Stomach (tissue), 9 donors: Measurements from ENCODE around the gene HDLBP. TPM values are rescaled to one million over a fixed set of nuclear protein-coding genes. Genes with fewer than 3 reads are reported as not detected.

Experiments
- DNase-seq, 2 donors: peaks; one replicate each; pipeline versions ENCODE4 v3.0.0 to v3.0.0-alpha.2; 2013 to 2019
- H3K27ac ChIP-seq, 5 donors: fragments of 200-600 bp in 4 of 5; sonication (generic) in 4 of 5; one replicate each; pipeline ENCODE4 v1.5.1; 2013 to 2019; ENCODE audit warnings: mild to moderate bottlenecking in 1 of 5, moderate library complexity in 1 of 5
- H3K27me3 ChIP-seq, 3 donors: fragments of 200-600 bp; sonication (generic); one replicate each; pipeline ENCODE4 v1.5.1; 2017 to 2019; ENCODE audit warnings: mixed run types in 1 of 3
- H3K36me3 ChIP-seq, 4 donors: fragments of 200-600 bp; sonication (generic); 1 replicate in 3 of 4; 2 replicates in 1 of 4; pipeline ENCODE4 v1.5.1; 2016 to 2019
- H3K4me1 ChIP-seq, 4 donors: fragments of 200-600 bp; sonication (generic); one replicate each; pipeline ENCODE4 v1.5.1; 2016 to 2019
- H3K4me3 ChIP-seq, 4 donors: fragments of 200-600 bp; sonication (generic) in 3 of 4; one replicate each; pipeline ENCODE4 v1.5.1; 2016 to 2019; ENCODE audit warnings: mild to moderate bottlenecking in 1 of 4
- H3K9me3 ChIP-seq, 4 donors: fragments of 200-600 bp; sonication (generic); one replicate each; pipeline ENCODE4 v1.5.1; 2016 to 2019
- CTCF ChIP-seq, 7 experiments: fragments of 450-650 bp in 4 of 7; fragments of 200-600 bp in 3 of 7; sonication (generic) in 3 of 7; IDR thresholded peaks; one replicate each; pipeline ENCODE4 v1.5.1; 2016 to 2019; ENCODE audit warnings: antibody characterized with exemption in 7 of 7, control low read depth in 2 of 7, mild to moderate bottlenecking in 1 of 7
- EP300 ChIP-seq: sonication (generic); formaldehyde crosslinking; IDR thresholded peaks from one replicate; pipeline ENCODE4 v1.6.1; 2017; ENCODE audit warnings: antibody characterized with exemption
- POLR2A ChIP-seq, 4 donors: fragments of 450-650 bp; IDR thresholded peaks; one replicate each; pipeline ENCODE4 v1.6.1; 2016; ENCODE audit warnings: antibody characterized with exemption in 4 of 4, control low read depth in 2 of 4, mild to moderate bottlenecking in 1 of 4, moderate library complexity in 1 of 4
- POLR2AphosphoS5 ChIP-seq, 3 donors: sonication (generic); formaldehyde crosslinking; IDR thresholded peaks; one replicate each; pipeline ENCODE4 v1.6.1; 2016; ENCODE audit warnings: antibody characterized with exemption in 3 of 3
- WGBS, 5 donors: extraction: QIAGEN DNeasy Blood & Tissue Kit in 3 of 5; methylation state at CpG; one replicate each; pipeline versions ENCODE4 v1.1.5 to v1.1.7; 2013 to 2018; 5-methylcytosine and 5-hydroxymethylcytosine counted together
- intact Hi-C: fragments of 100-400 bp; cut with DNase I; formaldehyde crosslinking; loops from one replicate; pipeline ENCODE4 v1.15.1; 2023; ENCODE audit warnings: low total_unique reads
- polyA plus RNA-seq, 3 donors: library from polyadenylated mRNA; stranded (reverse); fragments of 200-250 nt; gene quantifications; one replicate each; pipeline ENCODE4 v1.2.3, GENCODE V29; 2013
- total RNA-seq, 5 donors: library from RNA; depleted of rRNA; stranded (reverse); fragments of >200 nt; gene quantifications; one replicate each; pipeline versions ENCODE4 v1.1.0 to v1.2.3, GENCODE V29; 2014 to 2016
- donor health status: healthy with polysubstance abuse.
- donor health status: Bipolar disorder and iron deficiency.
- donor health status: healthy.

Gene HDLBP
- total and polyA plus RNA-seq, 8 donors = 171 to 752 (median 397) TPM

DNA sequence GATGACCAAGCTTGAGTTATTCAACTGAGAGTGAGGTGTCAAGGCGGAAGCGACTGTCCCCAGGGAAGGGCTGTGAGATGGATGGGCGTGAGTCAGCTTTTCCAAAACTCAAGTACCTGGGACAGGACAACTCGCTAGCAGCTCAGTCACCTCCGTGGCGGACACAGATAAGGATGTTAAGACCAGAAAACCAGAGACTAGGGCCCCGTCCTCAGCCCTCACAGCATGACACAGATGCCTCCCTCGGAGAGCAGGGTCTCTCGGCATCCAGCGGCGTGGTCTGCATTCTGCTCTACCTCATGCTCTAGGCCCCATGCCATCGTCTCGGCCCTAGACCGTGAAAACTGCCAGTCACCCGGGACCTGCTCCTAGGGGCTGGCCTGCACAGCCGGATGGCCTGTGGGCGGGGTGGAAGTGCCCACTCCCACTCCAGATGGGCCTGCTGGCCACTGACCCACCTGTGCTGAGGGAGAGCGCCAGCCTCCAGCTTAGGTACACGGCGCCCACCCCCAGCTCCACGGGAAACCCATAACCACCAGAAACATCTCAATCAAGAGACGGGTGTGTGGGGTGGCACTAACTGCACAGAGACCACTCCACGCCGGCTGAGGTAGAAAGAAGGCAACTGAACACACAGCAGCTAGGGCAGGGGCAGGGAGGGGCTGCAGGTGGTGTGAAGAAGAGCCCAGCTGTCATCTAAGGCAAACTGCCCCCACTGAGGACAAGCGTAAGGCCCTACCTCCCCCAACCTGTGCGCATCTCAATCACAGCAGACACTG, 87.2 kb downstream of the HDLBP start:
- peaks cover 7 to 17% (median 12%) of the 10 kb centered on the region in 4 donors for H3K4me1 ChIP-seq
- TF ChIP-seq CTCF (IDR thresholded peaks at IDR 0.05) (no peak), POLR2AphosphoS5 (IDR thresholded peaks at IDR 0.05) (no peak), POLR2A (IDR thresholded peaks at IDR 0.05) (no peak), EP300 (no peak)
- no peaks in the 10 kb centered on the region for H3K27me3 ChIP-seq
- H3K36me3 ChIP-seq = peaks cover 61 to 85% (median 82%) of the 10 kb centered on the region in 4 donors
- no peak for DNase-seq
- no peak overlapping the region for H3K27ac ChIP-seq
- no peak overlapping the region for H3K4me3 ChIP-seq
- 88 to 93% (median 91%) methylated on average over 25 to 26 of the region's 26 CpGs for WGBS, 5 donors
- no peaks in the 10 kb centered on the region for H3K9me3 ChIP-seq
- intact Hi-C loops = no loop called here

- Histone ChIP-seq H3K4me3 (no peak overlapping the region), H3K27ac (no peak overlapping the region), H3K4me1 (peaks cover 7 to 20% (median 12%) of the 10 kb centered on the region in 4 donors), H3K27me3 (no peaks in the 10 kb centered on the region), H3K9me3 (no peaks in the 10 kb centered on the region), H3K36me3 (peaks cover 54 to 78% (median 75%) of the 10 kb centered on the region in 4 donors)
- 74 to 90% (median 86%) methylated on average over 8 of the region's 8 CpGs for WGBS, 5 donors
- no peak for DNase-seq
- no peak for TF ChIP-seq CTCF (IDR thresholded peaks at IDR 0.05)
- intact Hi-C loops = no loop called here
Observed at GRCh38 chr2:241227594-241227993, 87.9 kb downstream of the HDLBP start.

DNA sequence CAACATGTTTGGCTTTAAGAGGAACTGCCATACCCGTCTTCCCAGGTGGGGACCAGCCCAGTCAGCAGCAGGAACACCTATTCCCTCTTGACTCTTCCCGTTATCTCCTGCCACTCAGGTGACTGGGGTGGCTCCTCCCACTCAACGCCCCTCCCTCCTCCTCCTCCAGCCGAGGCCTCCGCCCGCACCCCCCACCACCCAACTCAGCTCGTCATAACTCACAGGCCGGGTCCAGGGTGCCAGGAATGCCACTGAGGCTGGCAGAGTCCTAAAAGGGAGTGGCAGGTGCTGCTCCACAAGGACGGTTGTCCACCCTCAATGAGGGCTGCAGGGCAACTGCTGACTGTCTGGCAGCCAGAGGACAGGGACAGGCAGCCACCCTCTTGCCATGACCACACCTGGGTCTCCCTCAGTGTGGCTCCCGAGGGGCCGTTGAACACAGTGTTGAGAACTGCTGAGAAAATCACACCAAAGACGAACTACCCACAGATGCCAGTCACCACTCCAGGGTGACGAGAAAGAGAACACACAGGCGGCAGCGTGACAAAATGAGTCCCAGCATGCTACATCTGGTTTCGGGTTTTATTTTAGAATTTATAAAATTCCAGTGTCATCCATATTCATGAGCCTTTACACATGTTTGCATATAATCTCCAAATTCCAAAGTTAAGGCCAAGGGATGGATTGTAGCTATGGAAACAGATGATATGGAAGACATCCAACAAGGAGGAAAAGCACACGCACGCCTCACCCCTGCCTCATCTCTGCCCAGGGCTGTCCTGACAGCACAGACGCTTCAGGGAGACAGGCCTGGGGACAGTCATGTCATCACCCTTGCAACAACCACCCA, 88.5 kb downstream of the HDLBP start:
- no peaks in the 10 kb centered on the region for H3K9me3 ChIP-seq
- H3K27ac ChIP-seq = no peak overlapping the region
- H3K27me3 ChIP-seq = no peaks in the 10 kb centered on the region
- H3K4me3 ChIP-seq = no peak overlapping the region
- peaks cover 48 to 72% (median 69%) of the 10 kb centered on the region in 4 donors for H3K36me3 ChIP-seq
- DNase-seq = peak in 1 of 2 donors; percentile 46
- 69 to 85% (median 74%) methylated on average over 16 to 19 of the region's 19 CpGs for WGBS, 5 donors
- TF ChIP-seq EP300 (no peak), POLR2AphosphoS5 (IDR thresholded peaks at IDR 0.05) (no peak), POLR2A (IDR thresholded peaks at IDR 0.05) (no peak), CTCF (IDR thresholded peaks at IDR 0.05) (no peak)
- intact Hi-C loops = no loop called here
- peaks cover 7 to 20% (median 12%) of the 10 kb centered on the region in 4 donors for H3K4me1 ChIP-seq

DNA sequence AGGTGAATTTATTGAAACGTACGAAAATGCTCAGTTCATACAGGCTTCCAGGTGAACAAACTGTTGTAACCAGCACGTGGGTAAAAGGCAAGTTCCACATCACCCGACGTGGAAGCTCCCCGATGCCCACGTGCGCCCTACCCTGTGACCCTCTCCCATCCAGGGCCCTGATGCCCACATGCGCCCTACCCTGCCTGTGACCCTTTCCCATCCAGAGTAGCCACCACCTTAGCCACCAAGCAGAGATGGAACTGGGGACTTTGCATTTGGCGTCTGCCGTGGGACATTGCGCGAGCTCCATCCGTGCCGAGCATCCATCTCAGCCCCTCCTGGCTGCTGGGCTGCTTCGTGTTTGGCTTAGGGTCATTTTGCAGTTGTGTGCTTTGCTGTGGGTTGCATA, 89.5 kb downstream of the HDLBP start:
- no peaks in the 10 kb centered on the region for H3K27me3 ChIP-seq
- no peaks in the 10 kb centered on the region for H3K9me3 ChIP-seq
- no peak overlapping the region for H3K4me3 ChIP-seq
- WGBS, 5 donors = 88 to 94% (median 89%) methylated on average over 16 of the region's 16 CpGs
- TF ChIP-seq POLR2AphosphoS5 (IDR thresholded peaks at IDR 0.05) (no peak), EP300 (no peak), CTCF (IDR thresholded peaks at IDR 0.05) (no peak), POLR2A (IDR thresholded peaks at IDR 0.05) (no peak)
- H3K36me3 ChIP-seq = peaks cover 38 to 62% (median 59%) of the 10 kb centered on the region in 4 donors
- H3K4me1 ChIP-seq = peaks cover 7 to 20% (median 12%) of the 10 kb centered on the region in 4 donors
- DNase-seq = no peak
- intact Hi-C loops = no loop called here
- no peak overlapping the region for H3K27ac ChIP-seq
